Glomerular visceral epithelial cell (primary cell): ENCODE results near the gene CFAP45.

ENCODE experiments used
- DNase-seq: peaks from one replicate; pipeline ENCODE4 v3.0.0-alpha.2; 2016; ENCODE audit errors: extremely low spot score

Gene CFAP45

DNA sequence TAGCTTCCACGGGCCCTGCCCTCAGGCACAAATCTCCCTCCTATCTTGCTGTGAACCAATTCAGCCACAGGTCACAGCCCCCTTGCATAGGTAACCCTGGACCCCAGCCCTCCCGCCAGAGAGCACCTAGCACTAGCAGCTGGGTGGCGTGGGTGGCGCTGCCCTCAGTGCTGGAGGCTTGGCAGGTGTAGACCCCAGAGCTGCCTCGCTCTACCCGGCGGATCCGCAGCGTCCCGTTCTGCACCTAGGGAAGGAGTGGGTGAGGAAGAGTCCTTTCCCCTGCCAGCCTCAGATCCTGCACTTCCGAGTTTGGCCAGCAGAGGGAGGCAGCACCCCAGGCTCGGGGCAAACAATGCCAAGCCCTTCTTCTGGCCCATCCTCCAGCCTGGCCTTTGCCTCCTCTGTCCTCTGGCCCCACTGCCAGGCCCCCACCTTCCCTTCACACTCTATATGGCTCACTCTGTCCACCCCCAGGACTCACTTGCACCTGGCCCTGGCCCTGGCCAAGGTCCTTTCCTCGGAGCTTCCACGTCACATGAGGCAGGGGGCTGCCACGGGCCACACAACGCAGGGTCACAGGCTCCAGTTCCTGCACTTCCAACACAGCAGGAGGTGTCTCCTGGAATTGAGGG is 36.4 kb upstream of the CFAP45 start:
- peak; percentile 71 for DNase-seq

DNA sequence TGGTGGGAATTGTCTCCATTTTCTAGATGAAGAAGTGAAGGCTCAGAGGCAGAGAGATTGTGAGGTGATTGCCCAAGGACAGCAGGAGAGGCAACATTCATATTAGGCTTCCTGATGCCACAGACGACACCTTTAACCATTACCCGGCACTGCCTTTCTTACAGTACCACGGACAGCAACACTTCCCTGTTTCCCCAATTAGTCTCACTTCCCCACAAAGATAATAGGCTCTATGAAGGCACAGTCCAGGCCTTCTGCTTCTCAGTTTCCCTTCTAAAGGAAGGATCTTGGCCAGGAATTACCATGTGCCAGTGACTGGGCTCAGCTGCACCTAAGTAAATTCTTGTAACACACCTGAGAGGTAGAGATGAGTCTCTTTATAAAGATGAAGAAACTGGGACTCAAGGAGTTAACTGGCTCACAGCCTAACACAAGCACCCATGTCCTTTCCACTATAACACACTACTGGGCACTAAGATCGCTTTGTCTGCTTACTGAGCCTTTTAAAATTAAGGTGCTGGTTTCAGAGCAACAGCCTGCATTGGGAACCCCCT is 35.8 kb upstream of the CFAP45 start:
- DNase-seq, result no peak

DNA sequence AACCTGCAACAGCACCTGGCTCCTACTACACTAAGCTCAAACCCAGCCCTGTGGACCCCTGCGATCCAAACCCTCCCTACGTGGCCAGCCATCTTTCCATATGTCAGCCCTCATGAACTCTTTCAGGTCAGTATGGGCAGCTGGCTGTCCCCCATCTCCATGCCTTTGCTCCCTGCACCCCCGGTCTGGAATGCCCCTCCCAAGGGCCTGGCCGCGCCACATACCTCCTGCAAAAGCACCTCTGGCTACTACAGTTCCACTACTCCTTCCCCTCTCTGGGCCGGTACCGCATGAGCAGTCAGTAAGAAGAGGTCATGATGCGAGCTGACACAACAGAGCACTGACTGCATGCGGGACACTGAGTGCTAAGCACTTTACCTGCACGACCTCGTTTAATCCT is 35.3 kb upstream of the CFAP45 start:
- no peak for DNase-seq

DNA sequence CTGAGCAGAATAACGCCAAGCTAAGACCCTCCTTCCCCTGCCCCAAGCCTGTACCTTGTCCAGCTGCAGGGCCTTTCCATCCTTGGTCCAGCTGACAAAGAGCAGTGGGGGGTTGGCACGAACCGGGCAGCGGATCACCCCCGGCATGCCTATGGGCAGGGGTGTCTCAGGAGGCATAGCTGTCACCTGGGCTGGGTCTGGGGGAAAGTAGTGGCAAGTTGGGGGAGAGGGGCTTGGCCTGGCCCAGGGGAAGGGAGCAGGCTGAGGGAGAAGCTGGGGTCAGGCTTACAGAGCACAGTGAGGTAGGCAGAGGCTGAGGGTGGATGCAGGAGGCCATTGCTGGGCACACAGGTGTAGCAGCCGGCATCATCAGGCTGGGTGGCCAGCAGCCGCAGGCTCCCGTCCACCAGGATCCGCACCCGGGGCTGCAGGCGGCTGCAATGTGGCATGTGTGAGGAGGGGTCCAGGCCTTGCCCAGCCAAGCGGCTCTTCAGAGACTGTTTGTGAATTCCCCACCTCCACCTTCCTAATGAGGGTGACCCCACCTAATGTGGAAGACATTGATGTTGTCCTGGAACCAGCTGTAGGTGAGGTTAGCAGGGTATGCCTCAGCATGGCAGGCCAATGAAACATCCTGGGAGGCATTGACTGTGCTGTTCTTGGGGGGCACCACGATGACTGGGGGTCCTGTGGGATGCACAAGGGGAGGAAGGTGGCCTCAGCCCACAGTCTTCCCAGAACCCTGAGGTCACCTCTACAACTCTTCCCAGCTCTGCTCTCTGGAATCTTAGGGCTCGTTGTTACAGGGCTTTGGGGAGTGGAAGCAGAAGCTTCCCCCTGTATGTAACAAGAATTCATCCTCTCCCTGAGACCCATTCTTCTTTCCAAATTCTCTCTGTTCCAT is 34.4 kb upstream of the CFAP45 start:
- DNase-seq, result no peak

DNA sequence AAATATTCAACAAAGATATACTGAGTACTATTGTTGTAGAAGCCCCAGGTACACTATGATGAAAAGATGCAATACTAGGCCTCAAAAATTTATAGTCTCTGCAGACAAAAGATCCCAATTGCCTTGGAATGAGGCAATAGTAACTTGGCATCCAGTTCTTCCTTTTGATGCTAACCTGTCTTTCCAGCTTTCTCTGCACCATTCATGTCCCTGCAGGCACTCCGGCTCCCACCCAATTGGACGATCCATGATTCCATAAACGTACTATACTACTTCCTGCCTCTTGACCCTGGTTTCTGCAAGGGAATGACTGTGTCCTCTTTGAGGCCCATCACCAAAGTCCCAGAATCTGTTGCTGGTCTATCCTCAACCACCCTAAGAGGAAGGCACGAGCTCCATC is 33.4 kb upstream of the CFAP45 start:
- no peak for DNase-seq

DNA sequence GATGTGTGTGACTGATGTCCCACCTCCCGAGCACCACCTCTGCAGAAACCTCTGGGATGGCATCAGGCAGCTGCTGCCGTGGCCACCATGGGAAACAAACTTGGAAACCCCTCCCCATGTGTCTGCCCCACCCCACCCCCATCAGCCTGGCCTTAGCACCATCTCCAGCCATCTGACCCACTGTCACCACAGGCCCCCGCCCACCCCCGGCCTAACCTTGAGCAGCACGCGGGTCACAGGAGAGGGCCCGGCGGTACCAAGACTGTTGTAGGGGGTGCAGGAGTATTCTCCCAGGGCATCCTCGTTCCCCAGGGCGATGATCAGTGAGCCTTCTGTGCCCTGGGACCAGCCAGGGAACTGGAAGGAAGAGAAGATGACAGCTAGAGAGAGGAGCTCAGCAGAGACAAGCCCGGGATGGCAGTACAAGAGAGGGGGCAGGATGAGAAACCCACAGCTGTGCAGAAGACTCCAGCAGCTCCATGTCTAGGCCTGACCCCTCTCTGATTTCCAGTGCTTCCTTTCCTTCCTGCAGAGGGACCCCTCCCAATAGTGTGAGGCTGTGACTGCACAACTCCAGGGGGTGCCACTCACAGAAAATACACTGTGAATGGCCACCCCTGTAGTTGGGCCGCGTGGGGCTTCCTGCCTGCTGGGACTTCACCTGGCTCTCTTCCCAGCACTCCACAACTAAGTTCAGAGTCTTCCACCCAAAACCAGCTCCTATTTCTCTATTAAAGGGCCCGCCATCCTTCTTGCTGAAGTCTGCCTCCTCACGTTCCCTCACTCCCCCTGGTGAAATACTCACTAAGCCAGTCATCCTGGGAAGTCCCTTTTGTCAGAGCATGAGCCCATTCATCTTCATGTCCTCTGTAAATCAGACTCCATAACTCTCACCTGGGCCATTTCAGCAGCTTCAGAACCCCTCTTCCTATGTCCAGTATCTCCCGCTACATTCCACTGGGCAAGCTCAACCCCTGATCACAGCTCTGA is 32.6 kb upstream of the CFAP45 start:
- DNase-seq, result peak; percentile 39

GRCh38 chr1:159931795-159932173 is 31.8 kb upstream of the CFAP45 start:
- no peak for DNase-seq

GRCh38 chr1:159931101-159931794 is 31.3 kb upstream of the CFAP45 start:
- no peak for DNase-seq

GRCh38 chr1:159930634-159931033 is 30.7 kb upstream of the CFAP45 start:
- no peak for DNase-seq

GRCh38 chr1:159930216-159930615 is 30.3 kb upstream of the CFAP45 start:
- no peak for DNase-seq

- no peak for DNase-seq
Observed at GRCh38 chr1:159929155-159930051, 29.4 kb upstream of the CFAP45 start.

- no peak for DNase-seq
Observed at GRCh38 chr1:159928491-159929050, 28.6 kb upstream of the CFAP45 start.

GRCh38 chr1:159927849-159928431 is 28.0 kb upstream of the CFAP45 start:
- DNase-seq, result no peak

DNA sequence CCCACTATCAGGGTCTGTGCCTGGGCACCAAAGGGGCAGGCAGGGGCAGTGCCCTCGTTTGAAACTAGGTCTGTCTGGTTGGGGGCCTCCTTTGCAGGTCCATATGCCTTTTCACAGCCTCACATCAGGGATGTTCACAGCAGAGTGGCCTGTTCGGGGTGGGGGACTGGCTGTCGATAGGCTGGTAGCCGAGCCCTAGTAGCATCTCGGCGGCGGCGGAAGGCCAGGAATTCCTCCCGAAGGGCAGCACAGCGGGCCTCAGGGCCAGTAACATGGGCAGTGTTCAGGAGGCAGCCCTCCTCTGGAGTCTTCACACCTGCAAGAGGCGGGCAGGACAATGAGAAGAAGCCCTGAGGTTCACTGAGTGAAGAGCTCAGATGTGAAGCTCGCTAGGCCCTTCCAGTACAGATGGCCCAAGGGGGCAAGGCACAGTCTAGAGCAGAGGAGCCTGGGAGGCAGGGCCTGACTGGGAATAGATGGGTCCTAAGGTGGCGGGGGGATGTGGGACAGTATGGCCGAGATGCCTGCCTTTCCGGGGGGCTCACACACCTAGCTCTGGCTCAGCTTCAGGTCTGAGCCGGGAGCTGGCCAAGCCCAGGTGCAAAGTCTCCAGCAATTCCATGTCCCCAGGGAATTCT is 27.4 kb upstream of the CFAP45 start:
- DNase-seq, result no peak

GRCh38 chr1:159925719-159926078 is 25.7 kb upstream of the CFAP45 start:
- DNase-seq, result no peak

GRCh38 chr1:159924791-159925718 is 25.1 kb upstream of the CFAP45 start, which contains the start of gene TAGLN2:
Gene TAGLN2, minus strand, starts transcription at chr1:159925507. Its CDS starts 4,998 bp downstream, at chr1:159920509.
- peak; percentile 96 for DNase-seq

GRCh38 chr1:159924025-159924790 is 24.2 kb upstream of the CFAP45 start:
- peak; percentile 98 for DNase-seq
